ENCODE results near the gene KCNMB1. TPM values are rescaled to one million over a fixed set of nuclear protein-coding genes. Genes with fewer than 3 reads are reported as not detected.

Gene KCNMB1
- total RNA-seq, 1 experiment from 2014 or later, result not detected

- DNase-seq (ENCODE audit: low spot score), result no peak
Observed at GRCh38 chr5:170341545-170341944, 47.6 kb downstream of the KCNMB1 start.

GRCh38 chr5:170339780-170340167 lies 49.4 kb downstream of the KCNMB1 start:
- no peak for DNase-seq (ENCODE audit: low spot score)

- peak; percentile 3 for DNase-seq (ENCODE audit: low spot score)
Observed at GRCh38 chr5:170338933-170339779, 50.0 kb downstream of the KCNMB1 start.

GRCh38 chr5:170338291-170338690 lies 50.9 kb downstream of the KCNMB1 start:
- no peak for DNase-seq (ENCODE audit: low spot score)

- no peak for DNase-seq (ENCODE audit: low spot score)
Observed at GRCh38 chr5:170337045-170337733, 52.0 kb downstream of the KCNMB1 start.

- no peak for DNase-seq (ENCODE audit: low spot score)
Observed at GRCh38 chr5:170336065-170336464, 53.1 kb downstream of the KCNMB1 start.

- DNase-seq (ENCODE audit: low spot score), result no peak
Observed at GRCh38 chr5:170334626-170335025, 54.5 kb downstream of the KCNMB1 start.

GRCh38 chr5:170333161-170333910 lies 55.8 kb downstream of the KCNMB1 start:
- no peak for DNase-seq (ENCODE audit: low spot score)

- DNase-seq (ENCODE audit: low spot score), result no peak
Observed at GRCh38 chr5:170332058-170332457, 57.1 kb downstream of the KCNMB1 start.

- DNase-seq (ENCODE audit: low spot score), result no peak
Observed at GRCh38 chr5:170330568-170331054, 58.6 kb downstream of the KCNMB1 start.

- no peak for DNase-seq (ENCODE audit: low spot score)
Observed at GRCh38 chr5:170329524-170329923, 59.6 kb downstream of the KCNMB1 start.

- DNase-seq (ENCODE audit: low spot score), result no peak
Observed at GRCh38 chr5:170327829-170328228, 61.3 kb downstream of the KCNMB1 start.

GRCh38 chr5:170327168-170327567 lies 62.0 kb downstream of the KCNMB1 start:
- DNase-seq (ENCODE audit: low spot score), result no peak

Other genes with a start within 250 kb of the KCNMB1 start
- gene C5orf58, start 156.4 kb downstream of the KCNMB1 start, total RNA-seq (2014; rRNA removed; shearing (Covaris generic)), result not detected in 2 replicates
- not detected in 2 replicates for gene LCP2, start 91.6 kb downstream of the KCNMB1 start, total RNA-seq (2014; rRNA removed; shearing (Covaris generic))
- gene KCNIP1, start 114.7 kb upstream of the KCNMB1 start, total RNA-seq (2014; rRNA removed; shearing (Covaris generic)), result not detected in 2 replicates

All from HT-29 (cell line).